Uterus (tissue), 2 donors: ENCODE results near the gene LRIG1.

Source experiments
- CTCF ChIP-seq, 4 experiments: fragments of 200-600 bp in 2 of 4; fragments of 450-650 bp in 2 of 4; sonication (generic) in 2 of 4; IDR thresholded peaks; one replicate each; pipeline ENCODE4 v1.5.1; 2016 to 2019; ENCODE audit warnings: antibody characterized with exemption in 4 of 4, mild to moderate bottlenecking in 2 of 4, moderate library complexity in 1 of 4
- POLR2A ChIP-seq, 2 donors: fragments of 450-650 bp; IDR thresholded peaks; one replicate each; pipeline ENCODE4 v1.6.1; 2016; ENCODE audit warnings: antibody characterized with exemption in 2 of 2, mild to moderate bottlenecking in 1 of 2, moderate library complexity in 1 of 2

DNA sequence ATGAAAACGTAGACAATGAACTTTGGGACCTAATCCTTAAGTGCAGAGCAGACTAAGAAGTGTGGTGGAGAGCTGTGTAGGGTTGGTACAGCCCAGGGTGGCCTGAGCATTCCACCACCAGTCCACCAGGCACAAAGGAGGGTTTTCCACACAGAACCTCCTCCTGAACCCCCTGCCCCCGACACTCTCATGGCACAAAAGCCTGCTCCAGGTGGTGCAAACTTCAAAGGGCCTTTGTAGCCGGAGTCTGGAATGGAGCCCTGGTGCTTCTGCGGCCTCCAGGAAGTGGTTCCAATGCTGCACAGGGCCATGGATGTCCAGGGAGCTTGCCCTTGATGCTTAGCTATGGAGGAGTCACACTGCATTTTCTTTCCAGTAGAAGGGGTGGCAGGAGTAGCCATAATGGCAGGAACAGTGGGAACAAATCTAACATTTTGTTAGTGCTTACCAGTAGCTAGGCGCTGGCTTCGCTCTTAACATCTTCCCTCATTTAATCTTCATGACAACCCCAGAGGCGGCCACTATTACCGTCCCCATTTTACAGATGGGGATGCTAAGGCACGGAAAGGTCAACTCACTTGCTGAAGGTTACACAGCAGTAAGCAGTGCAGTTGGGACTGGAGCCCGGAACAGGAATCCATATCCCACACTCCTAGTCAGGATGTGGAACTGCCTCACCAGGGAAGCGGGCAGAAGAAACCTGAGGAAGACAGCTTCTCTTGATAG lies 68.6 kb downstream of the LRIG1 start:
- TF ChIP-seq CTCF (IDR thresholded peaks at IDR 0.05) (no peak), POLR2A (IDR thresholded peaks at IDR 0.05) (no peak)
